HG03460 (cell line): ENCODE data around the gene TOX2.

Experiments
- ATAC-seq: cut with Tn5 transposase; IDR thresholded peaks from one replicate; pipeline ENCODE4 v1.9.1; 2021; ENCODE audit not compliant: unreplicated experiment

The TOX2 gene, protein sequence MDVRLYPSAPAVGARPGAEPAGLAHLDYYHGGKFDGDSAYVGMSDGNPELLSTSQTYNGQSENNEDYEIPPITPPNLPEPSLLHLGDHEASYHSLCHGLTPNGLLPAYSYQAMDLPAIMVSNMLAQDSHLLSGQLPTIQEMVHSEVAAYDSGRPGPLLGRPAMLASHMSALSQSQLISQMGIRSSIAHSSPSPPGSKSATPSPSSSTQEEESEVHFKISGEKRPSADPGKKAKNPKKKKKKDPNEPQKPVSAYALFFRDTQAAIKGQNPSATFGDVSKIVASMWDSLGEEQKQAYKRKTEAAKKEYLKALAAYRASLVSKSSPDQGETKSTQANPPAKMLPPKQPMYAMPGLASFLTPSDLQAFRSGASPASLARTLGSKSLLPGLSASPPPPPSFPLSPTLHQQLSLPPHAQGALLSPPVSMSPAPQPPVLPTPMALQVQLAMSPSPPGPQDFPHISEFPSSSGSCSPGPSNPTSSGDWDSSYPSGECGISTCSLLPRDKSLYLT

DNA sequence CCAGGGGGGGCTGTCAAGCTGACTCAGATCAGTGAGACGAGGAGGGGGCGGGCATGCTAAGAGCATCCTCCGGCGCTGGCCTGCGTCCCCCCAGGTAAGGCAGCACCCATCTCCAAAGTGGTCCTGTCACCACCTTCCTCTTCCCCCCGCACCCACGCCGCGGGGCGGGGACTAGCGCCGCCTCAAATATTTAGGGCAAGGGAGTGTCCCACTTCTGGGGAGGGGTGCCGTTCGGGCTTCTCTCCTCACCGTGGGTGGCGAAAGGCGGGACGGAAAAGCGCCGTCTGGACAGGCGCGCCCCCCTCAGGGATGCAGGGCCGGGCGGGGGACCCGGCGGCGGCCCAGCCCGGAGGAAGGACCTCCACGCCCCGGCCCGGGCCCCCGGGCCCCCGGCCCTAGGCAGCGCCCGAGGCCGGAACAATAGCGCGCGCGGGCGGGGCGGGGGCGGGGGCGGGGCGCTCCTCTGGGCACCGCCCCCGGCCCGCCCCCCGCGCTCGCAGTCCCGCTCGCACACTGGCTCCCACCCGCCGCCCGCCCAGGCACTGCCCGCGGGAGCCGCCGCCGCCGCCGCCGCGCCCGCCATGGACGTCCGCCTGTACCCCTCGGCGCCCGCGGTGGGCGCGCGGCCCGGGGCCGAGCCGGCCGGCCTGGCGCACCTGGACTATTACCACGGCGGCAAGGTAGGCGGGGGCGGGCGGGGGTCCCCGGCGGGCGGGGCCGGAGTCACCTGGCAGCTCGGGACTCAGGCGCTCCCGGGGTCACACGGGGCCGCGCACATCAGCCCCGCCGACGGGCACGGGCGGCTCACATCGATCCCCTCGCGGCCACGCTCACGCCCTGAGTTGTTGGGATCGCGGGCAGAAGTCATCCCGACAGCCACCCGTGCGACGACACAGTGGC, at the start of gene TOX2:
TSS of gene TOX2 (plus strand) at position 542 of the 900 bp plus-strand sequence. CDS start at position 582, 40 bp downstream.
- peak; percentile 38 for ATAC-seq

DNA sequence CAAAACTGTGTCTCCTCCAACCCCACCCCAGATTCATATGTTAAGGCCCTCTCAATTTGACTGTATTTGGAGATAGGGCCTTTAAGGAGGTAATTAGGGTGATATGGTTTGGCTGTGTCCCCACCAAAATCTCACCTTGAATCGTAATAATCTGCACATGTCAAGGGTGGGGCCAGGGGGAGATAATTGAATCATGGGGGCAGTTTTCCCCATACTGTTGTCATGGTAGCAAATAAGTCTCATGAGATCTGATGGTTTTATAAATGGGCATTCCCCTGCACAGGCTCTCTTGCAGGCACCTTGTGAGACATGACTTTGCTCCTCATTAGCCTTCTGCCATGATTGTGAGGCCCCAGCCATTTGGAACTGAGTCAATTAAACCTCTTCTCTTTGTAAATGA, 46.6 kb upstream of the TOX2 start:
- ATAC-seq, result no peak

DNA sequence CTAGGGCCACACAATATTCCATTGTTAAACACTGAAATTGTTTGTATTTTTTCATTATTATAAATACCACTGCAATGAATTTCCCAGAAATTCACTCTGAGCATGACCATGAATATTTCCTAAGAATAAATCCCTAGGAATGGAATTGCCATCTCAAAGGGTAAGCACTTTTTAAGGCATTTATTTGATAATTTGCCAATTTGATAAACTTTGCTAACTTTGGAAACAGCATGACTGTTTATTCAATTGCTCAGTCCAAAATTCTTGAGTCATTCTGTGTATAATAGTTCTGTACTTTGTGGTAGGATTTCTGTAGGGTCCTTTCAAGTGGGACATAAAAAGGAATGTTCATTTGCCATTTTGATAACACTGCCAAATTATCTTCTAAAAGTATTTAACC, 44.2 kb upstream of the TOX2 start:
- ATAC-seq, result no peak

DNA sequence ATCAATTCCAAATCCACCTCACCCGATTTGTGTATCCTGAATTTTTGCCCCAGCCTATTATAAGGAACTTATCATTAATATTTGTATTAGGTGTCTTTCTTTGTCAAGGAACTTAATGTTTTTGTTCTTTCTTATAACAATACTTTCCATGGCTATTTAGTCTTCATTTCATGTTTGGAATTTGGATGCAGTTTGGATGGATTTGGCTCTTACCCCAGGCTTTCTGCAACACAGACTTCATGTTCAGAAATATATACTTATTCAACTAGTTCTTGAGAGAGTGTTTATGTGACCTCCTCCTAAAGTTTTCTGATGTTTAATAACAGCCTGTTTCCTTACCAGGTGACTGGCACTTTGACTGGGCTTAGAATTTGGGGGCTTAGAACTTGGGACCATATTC, 35.9 kb upstream of the TOX2 start:
- ATAC-seq, result no peak

DNA sequence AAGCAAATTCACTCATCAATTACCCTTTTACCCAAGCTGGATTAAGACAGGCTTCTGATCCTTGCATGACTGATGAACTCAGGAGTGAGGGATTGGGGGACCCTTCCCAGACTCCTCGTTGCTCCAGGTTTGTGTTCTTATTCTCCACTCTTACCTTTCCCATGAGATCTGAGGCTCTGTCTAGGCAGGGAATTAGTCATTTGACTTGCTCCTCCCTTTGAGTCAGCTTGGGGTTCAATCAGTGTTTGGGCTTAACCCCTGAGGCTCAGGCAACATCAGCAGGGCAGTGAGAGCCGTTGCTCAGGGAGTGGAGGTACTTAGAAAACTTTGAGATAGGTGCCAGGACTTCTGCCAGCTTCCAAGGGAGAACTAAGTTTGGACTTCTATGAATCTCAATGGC, 20.7 kb upstream of the TOX2 start:
- ATAC-seq, result no peak

DNA sequence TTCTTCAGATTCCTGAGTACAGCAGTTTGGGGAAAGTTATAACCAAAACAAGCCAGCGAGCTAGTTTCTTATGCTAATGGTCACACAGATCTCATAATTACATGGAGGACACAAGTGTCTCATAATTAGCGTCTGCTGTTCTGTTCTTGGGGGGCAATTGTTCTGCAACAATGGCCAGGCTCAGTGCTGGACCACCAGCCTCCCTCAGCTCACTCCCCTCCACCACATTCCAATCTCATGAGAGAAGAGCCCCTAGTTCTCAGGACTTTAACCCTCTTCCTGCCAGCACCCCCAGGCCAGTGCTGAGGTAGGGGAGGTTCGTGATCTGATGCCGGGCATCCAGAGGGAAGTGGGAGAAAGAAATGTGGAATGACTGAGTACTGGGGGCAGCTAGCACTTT, 20.2 kb upstream of the TOX2 start:
- ATAC-seq, result no peak

DNA sequence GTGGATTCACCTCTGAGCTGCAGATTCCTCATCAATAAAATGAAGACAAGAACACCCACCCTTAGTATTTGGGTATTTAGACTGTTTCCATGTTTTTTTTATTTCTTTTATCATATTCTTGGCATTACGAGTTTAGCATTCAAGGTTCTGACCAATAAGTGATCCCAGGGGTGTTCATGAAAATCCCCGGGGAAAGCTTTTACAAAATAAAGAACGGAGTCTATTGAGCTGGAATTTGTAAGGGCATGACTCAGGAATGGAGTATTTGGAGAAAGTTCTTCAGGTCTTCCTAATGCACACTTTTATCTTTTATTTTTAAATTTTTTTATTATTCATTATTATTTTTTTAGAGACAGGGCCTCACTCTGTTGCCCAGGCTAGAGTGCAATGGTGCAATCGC, 19.4 kb upstream of the TOX2 start:
- no peak for ATAC-seq

DNA sequence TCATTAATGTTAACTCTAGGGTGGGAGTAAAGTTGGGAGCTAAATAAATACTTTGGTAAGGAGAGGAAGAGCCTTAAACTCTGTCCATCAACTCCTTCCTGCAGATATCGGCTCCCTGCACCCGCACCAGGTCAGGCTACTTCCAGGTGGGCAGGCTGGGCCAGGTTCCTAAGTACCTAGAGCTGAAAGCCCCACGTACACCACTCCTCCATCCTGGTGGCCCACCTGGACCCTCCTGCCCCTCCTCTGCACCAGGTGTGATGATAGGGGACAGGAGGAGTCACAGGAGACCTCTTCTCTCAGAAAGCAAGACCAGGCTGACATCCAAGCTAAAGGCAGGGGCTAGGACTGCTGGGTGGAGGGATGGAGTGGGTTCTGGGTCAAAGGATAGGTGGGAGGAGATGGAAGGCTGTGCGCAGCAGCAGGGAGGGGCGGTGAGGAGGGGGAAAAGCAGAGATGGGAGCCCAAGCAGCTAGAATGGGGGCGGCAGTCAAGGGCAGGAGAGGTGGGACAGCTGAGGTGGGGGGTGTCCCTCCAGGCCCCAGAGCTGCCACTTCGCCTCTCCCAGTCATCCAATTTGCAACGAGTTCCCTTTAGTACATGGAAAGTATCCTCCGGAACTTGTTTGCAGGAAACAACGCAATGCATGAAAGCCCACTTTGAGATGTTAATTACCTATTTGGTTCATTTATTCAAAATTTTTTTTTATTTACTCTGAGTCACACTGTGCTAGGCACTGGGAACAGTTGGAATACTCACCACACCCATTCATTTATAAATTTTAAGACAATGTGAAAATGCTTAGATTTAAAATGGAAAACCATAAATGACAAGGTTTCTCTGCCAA, 15.2 kb upstream of the TOX2 start:
- no peak for ATAC-seq

DNA sequence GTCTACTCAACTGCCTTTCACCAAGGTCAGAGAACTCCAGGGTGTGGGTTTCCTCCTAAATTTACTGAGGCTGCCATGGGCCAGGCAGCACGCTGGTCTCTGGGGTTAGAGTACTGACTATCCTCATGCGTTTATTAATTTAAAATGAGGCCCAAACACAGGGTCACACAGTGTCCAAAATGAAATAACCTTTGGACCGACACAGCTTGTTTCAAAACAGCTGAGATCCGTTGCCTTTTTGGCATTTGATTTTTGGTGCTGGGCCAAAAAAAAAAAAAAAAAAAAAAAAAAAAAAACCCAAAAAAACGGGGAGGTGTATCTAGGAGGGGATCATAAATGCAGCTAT, 14.6 kb upstream of the TOX2 start:
- no peak for ATAC-seq

DNA sequence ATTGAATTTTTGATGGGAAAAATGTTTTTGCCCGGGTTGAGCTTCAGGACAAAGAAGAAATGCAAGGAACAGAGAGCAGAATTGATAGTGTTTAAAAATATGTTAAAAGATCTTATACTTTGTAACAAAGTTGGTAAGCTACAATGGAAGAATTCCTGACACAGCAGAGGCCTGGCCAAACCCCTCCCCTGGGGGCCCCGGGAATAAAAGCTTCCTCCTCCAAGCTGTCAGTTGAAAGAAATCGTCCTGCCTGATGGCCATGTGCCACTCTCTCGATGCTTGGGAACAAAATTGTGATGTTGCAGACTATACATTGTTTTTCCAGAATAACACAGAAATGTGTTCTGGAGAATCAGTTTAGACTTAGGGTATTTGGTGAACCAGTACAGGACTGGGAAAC, 14.2 kb upstream of the TOX2 start:
- no peak for ATAC-seq

DNA sequence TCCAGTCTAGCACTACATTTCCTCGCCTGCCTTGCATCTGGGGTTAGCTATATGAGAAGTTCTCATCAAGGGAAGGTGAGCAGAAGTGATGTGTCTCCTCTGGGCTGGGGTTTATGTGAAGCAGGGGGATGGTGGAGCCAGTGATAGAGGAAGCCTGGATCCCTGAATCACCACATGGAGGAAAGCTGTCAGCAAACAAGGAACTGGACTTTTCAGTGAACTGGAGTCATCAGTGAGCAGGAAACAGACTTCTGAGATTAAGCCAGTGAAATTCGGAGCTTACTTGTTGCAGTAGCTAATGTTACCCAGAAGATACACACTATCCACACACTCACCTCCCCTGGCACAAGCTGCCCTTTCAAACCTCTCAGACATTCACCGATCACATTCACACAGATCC, 13.4 kb upstream of the TOX2 start:
- no peak for ATAC-seq

DNA sequence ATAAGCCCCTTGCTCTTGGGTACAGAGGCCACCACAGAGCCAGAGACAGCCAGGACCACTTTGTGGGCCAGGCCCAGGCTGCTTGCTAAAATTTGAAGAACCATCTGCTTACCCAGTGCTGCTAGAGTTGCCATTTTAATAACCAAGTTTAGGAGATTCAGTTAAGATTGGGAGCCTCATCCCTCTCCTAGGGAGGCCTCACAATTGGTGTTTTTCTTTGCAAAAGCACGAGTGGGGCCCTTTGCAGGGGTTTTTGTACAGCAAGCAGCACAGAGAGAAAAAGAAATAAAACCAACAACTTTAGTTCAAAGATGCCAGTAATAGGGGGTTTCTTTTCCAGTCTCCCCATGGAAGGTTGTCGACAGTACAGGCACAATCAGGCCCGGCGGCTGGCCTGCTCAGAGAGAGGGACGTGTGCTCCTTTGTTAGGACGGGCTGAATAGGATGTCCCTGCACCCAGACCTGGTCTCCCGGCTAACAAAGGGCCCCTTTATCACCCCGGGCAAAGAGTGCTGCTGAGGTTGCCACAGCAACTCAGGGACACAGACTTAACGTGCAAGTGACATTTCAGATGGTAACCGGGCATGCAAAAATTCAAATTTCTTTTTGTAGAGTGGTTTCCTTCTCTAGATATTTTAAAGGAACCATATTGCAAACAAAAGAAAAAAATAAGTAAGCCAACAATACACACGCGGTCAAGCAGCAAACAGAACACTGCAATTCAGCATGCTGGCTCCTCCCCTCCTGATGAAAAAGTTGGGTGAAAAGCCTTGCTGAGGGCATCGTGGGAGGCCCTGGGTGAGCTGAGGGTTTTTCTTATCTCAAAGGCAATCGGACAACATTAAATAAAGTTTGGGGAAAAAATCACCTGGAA, 10.5 kb upstream of the TOX2 start:
- ATAC-seq, result no peak

DNA sequence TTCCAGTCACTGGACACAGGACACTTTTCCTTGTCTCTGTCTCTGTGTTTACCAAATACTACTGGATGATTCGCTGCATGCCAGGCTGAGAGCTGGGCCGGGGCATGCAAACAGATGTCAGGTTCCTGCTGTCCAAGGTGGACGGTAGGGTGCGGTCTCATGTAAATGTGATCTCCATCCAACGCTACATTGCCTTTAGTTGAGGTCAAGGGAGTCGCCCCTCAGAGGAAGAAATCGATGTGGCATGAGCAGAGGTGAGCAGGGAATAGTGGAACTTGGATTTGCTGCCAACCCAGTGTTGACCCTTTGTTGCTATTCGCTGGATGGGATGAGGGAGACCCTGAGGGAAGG, 9.8 kb upstream of the TOX2 start:
- ATAC-seq, result no peak

DNA sequence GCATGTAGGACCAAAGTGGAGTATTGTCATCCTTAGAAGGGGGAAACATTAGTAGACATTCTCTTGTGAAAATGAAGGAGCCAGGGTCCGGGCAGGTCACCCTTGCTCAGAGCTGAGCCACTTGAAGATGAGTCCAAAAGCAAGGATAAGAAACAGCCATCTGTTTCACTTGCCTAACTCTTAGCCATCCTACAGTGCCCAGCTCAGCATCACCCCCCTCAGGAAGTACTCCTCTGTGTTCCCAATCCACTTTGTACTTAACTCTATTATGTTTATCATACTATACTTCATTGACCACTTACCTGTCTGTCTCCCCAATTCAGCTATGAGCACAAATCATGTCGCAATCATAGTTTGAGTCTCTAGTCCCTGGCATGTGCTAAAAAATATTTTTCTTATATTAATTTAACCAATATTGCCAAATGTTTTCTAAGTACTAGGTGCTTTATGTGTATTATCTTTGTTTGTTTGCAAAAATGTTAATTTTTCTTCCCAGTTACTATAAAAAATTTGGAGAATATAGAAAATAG, 8.1 kb upstream of the TOX2 start:
- no peak for ATAC-seq

DNA sequence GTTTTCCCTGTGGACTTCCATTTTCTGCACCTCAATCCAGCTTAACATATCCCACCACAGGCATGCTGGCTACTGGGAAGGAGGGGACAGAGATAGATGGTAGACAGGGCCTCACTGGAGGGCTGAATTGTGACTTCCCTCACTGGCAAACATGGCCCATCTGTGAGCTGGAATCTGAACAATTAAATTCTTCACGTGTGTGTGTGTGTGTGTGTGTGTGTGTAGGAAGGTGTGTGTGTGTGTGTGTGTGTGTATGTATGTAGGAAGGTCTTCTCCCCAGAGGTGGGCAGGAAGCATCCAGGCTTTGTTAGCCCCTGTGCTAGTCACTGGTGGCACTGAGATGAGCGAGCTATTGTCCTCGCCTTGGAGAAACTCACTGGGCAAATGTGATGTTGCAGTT, 5.4 kb upstream of the TOX2 start:
- no peak for ATAC-seq

DNA sequence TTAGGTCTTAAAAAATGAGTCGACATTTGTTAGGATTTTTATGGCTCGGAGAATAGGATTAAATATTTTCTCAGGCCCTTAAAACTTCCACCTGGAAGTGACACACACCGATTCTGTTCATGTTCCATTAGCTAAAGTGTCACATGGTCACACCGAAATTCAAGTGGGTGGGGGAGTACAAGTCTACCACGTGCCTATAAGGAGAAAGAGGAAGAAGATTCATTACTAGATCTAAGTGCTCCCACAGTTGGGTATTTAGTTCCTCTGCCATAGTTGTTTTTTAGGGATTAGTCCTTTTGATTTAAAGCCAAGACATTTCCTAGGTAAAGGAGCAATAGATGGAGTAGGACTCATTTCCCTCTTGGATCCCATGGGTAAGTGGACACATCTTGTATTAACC, 4.9 kb upstream of the TOX2 start:
- no peak for ATAC-seq

DNA sequence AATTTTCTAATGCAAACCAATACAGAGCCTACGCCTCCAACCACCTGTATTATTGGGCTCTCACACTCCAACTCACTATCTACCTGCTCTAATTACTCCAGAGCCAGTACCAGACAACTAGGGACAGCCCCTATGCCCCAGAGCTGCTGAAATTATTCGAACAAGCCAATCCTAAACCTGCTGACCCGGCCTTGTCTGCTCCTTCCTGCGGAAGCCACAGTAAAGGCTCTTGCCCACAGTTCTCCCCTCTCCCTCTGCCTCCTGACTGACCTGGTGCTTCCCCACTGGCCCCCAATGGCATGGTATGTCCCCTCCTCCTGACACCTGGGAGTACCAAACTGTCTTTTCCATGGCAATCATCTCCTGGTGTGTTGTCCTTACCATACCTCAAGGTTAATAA, 4.1 kb upstream of the TOX2 start:
- no peak for ATAC-seq

DNA sequence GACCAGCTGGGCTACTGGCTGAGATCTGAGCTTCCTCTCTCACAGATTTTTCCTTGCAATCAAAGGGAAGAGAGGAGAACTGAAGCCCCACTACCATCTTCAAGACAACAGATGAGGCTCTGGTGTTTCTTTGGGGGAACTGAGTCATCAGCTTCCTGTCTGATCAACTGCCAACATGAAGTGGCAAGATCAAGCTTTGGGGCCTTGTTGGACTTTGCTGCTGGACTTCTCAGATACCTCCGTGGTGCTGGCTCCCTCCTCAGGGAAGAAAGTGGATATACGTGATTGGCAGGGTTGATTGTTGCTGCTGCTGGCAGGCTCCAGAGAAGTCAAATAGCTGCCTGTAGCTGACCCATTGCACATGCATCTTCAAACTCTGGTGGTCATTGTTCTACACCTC, 3.6 kb upstream of the TOX2 start:
- ATAC-seq, result no peak

DNA sequence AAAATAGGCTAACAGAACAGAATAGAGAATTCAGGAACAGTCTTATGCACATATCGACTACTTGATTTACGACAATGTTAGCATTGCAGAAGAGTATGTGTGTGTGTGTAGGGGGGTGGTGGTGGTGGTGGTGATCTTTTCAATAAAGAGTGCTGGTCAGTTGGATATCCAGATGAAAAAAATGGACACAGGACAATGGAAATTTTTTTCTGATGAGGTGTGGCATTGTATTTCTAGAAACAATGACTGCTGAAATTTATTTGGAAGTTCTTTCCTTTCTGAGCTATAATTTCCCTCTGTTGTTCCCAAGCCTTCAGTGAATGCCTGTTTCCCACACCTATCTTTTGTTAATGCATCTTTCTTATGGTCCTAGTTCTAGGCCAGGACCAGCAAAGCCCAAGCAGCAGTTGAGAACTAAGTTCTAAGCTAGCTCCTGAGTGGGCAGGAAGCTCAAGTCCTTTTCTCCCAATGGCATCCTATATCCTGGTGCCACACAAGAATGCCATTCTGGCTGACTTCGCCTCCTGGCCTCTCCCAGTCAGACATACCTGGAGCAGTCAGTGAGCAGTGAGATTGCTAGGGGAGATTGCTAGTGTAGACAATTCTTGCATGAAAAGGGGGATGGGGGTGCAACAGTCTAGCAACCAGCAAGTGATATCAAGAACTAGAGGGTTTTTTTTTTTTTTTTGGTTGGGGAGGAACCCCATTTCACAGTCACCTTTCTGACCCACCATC, 1.2 kb upstream of the TOX2 start:
- no peak for ATAC-seq
